ENCODE results near the gene HNRNPM.
"Not testable (repeated sequence)": the region's sequence is repeated elsewhere in the genome, so short reads cannot be mapped to it uniquely, and the experiment has no call there.

Gene HNRNPM

DNA sequence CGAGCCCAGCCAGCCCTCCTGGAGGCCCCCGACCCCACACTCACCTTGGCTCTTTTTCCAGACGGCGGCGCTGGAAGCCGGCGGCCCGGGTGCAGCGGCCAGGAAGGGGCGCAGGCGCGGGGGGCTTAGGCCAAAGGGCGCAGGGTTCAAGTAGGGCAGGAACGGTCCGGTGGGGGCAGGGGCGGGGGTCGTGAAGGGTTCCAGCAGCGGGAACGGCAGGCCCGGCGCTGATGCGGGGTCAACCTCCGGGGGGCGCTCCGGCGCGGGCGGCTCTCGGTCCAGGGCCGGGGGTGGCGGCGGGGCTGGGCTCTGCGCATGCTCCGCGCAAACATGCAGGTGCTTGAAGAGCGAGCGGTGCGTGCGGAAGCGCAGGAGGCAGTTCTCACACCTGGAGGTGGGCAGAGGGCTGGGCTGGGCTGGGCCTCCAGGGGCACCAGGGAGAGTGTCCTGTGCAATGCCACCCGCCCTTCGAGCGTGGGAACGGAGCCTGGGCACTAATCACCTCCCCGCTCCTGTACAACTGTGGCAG lies 66.9 kb downstream of the HNRNPM start:
- DNase-seq (ENCODE audit: low spot score), result no peak

DNA sequence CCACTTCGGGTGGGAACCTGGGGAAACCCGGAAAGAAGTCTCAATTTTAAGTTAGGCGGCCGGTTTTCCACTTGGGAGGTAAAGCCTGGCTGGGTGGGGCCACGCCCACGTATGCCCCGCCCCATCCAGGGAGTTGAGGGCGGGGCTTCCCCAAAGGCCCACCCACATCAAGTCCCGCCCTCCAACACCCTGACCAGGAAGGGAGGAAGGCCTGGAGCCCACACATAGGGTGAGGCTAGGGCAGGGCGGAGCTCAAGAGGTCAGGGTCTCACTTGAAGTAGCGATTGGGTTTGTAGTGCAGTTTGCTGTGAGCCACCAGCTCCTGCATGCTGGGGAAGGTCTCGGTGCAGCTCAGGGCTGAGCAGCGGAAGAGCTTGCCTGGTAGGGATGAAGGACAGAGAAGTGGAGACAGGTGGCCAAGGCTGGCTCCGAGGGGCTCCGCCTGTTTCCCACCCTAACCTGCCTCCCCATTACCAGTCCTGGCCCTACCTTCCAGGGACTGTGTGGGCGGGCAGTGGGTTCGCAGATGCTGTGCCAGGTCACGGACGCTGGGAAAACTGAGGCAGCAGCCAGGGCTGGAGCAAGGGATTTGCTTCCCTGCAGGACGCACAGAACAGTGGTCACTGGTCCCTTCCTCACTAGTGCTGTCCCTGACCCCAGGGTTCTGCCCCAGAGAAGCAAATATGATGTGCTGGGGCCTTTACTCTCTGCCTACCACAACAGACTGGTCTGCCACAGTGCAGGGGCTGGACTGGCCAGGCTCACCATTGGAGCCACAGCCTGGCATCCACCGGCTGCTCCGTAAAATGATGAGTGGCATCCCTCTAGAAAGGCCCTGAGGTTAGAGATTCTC lies 67.6 kb downstream of the HNRNPM start:
- peak; percentile 24 for DNase-seq (ENCODE audit: low spot score)

DNA sequence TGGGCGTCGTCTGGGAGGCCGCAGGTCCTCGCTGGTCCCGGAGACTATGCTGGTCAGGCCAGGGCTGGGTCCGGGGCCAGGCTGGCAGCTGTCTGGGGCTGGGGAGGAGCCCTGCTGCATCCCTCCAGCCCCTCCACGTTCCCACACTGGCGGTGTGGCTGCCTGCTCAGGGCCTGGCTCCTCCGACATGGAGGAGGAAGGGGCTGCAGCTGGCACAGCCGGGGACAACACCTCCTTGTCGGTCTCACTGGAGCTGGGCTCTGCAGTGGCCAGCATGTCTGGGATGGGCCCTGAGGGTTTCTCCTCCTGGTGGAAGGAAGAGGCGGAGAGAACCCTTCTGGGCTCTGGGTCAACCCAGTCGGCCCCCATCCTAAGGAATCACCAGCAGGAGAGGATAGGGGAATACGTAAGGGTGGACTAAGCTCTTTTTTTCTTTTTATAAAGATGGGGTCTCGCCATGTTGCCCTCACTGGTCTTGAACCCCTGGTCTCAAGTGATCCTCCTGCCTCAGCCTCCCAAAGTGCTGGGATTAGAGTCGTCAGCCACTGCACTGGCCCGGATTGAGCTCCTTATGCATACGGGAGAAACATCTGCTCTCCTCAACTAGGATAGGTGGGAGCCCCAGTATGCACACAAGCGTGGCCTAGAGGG lies 68.4 kb downstream of the HNRNPM start:
- DNase-seq (ENCODE audit: low spot score), result no peak

DNA sequence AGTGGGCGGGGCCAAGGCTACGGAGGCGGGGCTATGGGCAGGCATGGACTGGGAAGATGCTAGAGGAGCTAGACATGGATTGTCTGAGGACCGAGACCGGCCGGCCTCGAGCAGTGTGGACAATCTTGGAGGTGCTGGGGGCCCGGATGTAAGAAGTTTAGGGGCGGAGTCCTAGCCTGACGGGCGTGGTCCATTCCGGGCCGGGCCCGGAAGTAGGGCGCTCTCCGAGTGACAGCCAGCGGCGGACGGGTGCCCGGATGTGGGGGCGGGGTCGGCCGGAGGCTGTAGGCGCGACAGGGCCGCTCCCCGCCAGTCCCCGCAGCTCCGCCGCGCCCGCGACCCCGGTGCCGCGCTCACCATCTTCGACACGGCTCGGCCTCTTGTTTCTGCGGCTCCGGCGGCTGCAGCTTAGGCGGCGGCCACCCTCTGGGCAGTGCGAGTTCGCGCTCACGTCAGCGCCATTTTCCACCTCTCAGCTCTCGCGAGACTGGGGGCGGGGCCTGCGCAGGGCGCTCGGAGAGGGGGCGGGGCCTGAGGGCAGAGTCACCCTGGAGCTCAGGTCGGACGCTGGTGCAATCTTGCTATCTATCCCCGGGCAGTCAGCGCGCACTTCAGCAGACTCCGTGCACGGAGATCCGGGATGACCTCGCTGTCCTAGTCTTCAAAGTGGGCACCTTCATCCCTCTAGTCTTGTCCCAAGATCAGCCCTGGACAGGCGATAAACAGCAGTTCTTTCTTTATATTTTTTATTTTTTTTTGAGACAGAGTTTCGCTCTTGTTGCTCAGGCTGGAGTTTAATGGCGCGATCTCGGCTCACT lies 69.1 kb downstream of the HNRNPM start, which contains the start of gene ZNF414:
ZNF414 (minus strand) TSS at position 481 of the 818 bp plus-strand sequence; CDS start at position 360, 121 bp downstream.
- peak; percentile 96 for DNase-seq (ENCODE audit: low spot score)

DNA sequence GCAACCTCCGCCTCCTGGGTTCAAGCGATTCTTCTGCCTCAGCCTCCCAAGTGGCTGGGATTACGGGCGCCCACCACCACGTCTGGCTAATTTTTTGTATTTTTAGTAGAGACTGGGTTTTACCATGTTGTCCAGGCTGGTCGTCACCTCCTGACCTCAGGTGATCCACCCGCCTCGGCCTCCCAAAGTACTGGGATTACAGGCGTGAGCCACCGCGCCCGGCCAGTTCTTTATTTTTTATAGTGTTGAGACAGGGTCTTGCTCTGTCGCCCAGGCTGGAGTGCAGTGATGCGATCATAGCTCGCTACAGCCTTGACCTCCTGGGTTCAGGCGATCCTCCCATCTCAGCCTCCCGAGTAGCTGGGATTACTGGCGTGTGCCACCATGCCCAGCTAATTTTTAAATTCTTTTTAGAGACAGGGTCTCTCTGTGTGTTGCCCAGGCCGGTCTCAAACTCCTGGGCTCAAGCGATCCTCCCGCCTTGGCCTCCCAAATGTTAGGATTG lies 69.8 kb downstream of the HNRNPM start:
- not testable (repeated sequence) for DNase-seq (ENCODE audit: low spot score)

DNA sequence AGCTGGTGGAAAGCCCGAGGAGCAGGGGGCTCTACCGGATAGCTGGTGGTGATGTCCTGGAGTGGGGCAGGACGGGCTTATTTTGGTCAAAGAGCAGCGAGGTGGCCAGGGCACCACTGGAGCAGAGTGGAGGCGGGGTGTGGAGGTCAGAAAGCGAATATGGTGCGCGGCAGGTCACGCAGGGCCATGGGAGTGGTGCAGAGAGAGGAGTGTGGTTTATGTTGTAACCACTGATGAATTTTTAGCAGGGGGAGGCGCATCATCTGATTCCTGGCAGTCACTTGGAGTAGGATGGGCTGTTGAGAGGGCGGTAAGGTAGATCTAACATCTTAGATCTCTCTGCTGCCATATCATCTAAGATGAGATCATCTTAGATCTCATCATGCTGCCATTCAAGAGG lies 70.5 kb downstream of the HNRNPM start:
- peak; percentile 36 for DNase-seq (ENCODE audit: low spot score)

DNA sequence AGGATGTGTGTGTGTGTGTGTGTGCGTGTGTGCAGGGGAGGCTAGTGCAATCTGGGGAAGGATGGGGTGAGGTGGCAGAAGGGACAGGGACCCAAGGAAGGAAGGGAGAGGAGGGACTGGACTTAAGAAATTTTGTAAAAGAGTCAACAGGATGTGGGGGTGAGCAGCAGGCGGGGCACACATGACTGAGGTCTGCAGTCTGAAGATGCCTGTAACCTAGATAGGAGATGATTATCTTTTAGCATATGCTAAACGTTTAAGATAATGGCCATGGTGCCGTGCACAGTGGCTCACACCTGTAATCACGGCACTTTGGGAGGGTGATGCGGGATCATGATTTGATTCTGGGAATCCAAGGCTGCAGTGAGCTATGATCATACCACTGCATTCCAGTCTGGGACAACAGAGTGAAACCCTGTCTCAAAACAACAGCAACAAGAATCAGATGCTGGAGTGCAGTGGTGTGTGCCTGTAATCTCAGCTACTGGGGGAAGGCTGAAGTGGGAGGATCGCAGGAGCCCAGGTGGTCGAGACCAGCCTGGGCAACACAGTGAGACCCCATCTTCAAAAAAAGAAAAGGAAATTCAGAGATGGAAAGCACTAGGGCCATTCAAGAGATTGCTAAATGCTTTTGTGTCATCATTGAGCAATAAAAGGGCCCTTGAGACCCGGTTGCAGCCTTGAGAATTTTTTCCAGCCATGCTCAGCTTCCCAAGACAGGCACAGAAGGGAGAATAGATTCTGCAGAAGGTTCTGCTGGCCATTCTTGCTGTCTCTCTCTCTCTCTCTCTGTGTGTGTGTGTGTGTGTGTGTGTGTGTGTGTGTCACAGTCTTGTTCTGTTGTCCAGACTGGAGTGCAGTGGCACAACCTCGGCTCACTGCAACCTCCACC lies 73.0 kb downstream of the HNRNPM start:
- peak; percentile 30 for DNase-seq (ENCODE audit: low spot score)

DNA sequence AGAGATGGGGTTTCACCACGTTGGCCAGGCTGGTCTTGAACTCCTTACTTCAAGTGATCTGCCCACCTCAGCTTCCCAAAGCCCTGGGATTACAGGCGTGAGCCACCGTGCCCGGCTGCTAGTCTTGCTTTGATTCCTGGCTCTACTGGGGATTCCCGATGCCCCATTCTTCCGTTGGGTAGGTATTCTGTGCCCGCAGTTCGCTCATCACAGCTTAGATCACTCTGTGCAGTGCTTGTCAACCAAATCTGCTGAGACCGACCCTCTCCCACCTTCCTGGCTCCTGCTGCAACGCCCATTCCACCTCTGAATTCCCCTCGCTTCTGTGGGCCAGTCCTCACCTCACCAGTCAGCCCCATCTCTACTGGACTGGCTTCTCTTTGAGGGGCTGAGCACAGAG lies 73.8 kb downstream of the HNRNPM start:
- DNase-seq (ENCODE audit: low spot score), result no peak

DNA sequence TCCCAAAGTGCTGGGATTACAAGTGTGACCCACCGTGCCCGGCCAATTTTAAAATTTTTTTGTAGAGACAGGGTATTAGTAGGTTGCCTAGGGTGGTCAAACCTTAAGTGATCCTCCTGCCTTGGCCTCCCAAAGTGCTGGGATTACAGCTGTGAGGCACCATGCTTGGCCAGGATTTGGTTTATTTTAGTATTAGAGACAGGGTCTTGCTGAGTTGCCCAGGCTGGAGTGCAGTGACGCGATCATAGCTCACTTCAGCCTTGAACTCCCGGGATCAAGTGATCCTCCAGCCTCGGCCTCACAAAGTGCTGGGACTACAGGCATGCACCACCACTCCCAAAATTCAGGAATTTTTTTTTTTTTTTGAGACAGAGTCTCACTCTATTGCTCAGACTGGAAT lies 74.6 kb downstream of the HNRNPM start:
- DNase-seq (ENCODE audit: low spot score), result no peak

DNA sequence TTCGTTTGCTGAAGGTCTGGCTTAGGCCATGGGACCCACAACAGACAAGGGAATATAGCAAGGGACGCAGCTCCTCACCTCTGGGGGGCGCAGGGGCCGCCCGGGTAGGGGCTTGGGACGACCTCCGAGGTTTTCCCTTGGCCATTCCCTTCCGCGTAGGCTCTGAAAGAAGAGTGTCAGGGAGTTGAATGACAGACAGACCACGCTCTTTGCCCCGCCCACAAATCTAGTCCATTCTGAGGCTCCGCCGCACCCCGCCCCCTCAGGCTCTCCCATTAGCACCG lies 80.6 kb downstream of the HNRNPM start:
- no peak for DNase-seq (ENCODE audit: low spot score)

DNA sequence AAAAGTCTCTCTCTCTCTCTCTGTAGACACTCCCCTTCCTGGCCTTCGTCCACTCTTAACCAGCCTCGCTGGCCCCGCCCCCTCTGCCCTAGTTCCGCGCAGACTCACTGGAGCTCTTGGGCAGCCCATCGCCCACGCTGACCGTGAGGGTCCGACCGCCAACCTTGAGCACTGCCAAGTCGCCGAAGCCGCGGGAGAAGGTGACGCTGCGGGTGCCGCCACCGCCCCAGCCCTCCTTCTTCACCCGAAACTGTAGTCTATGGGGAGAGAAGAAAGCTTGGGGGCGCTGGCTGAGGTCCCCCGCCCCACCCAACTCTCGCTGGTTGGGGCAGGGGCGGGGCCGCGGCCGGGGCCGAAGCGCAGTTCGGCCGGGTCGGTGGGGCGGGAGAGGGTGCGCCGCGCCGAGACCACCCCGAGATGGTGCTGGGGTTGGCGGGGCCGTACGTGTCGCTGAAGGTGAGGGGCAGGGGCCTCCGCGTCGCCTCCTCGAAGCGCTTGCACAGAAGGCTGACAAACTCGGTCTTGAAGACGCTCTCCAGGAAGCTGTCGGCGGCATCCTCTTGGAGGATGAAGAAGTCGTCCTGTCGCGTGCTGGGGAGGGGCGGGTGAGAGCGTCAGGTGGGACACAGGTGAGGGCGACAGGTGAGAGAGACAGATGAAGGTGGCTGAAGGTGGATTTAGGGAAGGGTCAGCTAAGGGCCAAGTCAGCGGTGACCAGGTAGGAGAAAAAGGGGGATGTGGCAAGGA lies 81.7 kb downstream of the HNRNPM start:
- no peak for DNase-seq (ENCODE audit: low spot score)

DNA sequence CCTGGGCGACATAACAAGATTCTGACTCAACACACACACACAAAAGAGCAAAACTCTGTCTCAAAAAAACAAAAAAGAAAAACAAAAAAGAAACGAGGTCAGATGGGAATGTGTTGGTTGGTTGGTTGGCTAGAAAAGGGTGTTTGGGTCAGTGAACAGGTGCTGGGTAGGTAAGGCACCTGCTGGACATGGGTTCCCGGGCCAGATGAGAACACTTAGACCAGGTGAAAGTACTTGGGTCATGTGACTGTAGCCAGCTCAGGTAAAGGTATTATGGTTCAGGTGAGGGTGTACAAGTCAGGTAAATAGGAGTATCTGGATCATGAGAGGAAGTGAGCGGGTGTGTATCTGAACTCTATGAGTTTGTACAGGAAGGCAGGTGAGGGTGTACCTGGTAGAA lies 83.7 kb downstream of the HNRNPM start:
- no peak for DNase-seq (ENCODE audit: low spot score)

DNA sequence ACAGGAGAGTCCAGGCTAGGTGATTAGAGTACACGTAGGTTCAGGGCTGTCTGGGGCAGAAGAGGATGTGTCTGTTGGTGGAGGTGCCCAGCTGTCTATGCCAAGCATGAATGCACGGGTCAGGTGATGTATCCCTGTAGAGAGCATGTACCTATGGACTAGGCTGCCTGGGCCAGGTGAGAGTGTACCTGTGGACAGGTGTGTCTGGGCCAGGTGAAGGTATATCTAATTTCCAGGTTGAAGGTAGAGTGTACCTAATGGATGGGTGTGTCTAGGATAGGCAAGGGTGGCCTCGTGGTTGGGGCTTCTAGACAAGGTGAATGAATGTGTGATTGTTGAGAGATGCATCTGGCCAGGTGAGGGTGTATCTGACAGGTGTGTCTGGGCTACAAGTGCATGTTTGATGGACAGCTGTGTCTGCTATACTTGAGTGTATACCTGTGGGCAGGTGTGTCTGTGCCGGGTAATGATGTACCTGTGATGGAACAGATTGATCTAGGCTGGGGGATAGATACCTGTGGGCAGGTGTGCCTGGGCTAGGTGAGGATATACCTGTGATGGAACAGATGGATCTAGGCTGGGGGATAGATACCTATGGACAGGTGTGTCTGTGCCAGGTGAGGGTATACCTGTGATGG lies 84.7 kb downstream of the HNRNPM start:
- no peak for DNase-seq (ENCODE audit: low spot score)

DNA sequence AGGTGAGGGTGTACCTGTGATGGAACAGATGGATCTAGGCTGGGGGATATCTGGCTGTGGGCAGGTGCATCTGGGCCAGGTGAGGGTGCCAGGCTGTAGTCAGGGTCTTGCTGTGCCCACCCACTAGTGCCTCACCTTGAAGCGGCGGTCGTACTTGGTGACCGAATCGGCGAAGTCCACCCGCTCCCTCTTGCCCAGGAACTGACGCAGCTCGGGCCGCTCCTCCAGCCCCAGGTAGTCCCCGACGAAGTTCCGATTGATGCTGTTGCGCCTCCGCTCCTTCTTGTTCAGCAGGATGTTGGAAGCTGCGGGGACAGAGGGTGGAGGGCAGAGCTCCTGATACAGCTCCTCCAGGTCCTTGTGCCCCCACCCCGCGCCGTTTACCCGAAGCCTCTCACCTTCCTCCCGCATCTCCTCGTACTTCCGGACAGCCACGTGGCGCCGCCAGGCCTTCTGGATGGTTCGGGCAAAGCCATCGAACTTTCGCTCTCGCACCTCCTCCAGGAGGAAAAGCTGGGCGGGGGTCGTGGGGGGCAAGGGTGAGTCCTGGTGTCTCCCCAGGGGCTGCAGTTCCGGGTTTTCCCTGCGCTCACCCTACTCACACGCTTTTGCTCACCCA lies 85.4 kb downstream of the HNRNPM start:
- DNase-seq (ENCODE audit: low spot score), result no peak

DNA sequence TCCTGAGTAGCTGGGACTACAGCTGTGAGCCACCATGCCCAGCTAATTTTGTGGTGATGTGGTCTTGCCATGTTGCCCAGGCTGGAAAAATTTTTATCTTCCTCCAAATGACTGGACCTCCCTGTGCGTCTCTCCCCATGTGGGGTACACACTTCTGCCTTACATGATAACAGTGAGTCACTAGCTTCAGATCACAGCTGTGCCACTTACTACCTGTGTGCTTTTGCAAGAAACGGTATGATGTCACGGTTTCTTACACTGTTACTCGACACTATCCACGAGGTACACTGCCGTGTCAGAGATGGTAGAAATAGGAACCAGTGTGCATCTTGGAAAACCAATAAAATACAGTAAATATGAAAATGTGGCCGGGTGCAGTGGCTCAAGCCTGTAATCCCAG lies 86.7 kb downstream of the HNRNPM start:
- no peak for DNase-seq (ENCODE audit: low spot score)

DNA sequence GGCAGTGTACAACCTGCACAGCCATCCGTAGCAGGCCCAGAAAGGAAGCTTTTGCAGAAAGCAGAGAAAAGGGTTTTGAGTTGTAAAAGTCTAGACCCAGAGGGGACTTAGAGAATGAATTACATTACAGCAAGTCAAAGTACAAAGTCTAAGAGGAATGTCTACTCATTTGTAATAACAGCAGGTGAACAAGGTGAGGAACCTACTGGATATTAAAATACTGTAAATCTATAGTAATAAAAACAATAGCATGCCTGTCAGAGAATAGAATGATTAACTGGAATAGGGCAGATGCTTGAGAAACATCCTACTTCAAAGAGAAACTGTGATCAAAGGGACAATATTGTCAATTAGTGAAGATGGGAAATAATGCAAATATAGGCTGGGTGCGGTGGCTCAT lies 87.5 kb downstream of the HNRNPM start:
- no peak for DNase-seq (ENCODE audit: low spot score)

DNA sequence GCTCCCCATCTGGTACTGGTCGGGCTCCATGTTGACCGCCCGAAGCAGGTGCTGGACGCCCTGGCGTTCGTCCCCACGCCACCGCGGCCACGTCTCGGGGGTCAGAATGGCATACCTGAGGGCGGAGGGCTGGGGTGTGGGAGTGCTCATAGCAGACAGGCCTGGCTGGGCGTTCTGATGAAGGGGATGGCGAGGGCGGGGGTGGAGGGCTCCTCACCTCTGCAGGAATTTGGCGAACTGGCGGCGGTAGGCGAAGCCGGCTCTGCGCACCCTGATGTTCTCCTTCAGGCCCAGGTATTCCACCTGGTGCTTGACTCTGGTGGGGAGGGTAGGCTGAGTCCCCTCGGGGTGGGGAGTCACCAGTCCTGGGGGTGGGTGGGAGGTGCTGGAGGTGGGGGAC lies 91.5 kb downstream of the HNRNPM start:
- no peak for DNase-seq (ENCODE audit: low spot score)

DNA sequence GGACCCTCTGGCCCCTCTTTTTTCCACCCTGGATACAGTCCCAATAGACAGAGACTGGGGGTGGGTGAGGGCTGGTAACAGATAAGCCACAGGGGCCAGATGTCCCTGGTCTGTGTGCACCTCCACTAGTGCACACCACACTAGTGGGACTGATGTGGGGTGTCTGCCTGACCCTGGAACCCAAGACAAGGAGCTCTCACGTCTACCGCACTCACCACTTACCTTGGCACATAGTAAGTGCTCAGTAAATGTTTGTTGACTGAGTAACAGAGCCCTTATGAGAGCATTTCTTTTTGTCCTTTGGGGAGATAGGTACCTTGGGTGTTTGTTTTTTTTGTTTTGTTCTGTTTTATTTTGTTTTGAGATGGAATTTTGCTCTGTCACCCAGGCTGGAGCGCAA lies 92.3 kb downstream of the HNRNPM start:
- no peak for DNase-seq (ENCODE audit: low spot score)

Measured in activated CD4-positive, alpha-beta T cell treated with anti-CD3 and anti-CD28 coated beads, Interleukin-2, Interleukin-4, amounts not matched to agents 100 ng/mL and 50 ng/mL, durations not matched to agents 16 hours and 8 hours (primary cell).